Stimulated activated CD4-positive, alpha-beta T cell treated with anti-CD3 and anti-CD28 coated beads, TNF-alpha, amount 100 ng/mL, for 24 hours (primary cell): ENCODE data around the gene CLASRP.
"Not testable (repeated sequence)": the region's sequence is repeated elsewhere in the genome, so short reads cannot be mapped to it uniquely, and the experiment has no call there.

ENCODE experiments used
- DNase-seq, 3 experiments: peaks; one replicate each; pipeline ENCODE4 v3.0.0-alpha.2; 2020; ENCODE audit warnings: low read depth in 3 of 3

Gene CLASRP

GRCh38 chr19:45038931-45039893, at the start of gene CLASRP:
TSS of gene CLASRP (plus strand) at chr19:45039045. CDS start at chr19:45040213, 1,168 bp downstream.
- DNase-seq: peak; percentile 79 to 87 (median 79)

GRCh38 chr19:44990459-44990858, 48.4 kb upstream of the CLASRP start:
- DNase-seq: no peak

- no peak for DNase-seq
These were observed 47.9 kb upstream of the CLASRP start for GRCh38 chr19:44990966-44991365.

- DNase-seq: no peak
These were observed 46.3 kb upstream of the CLASRP start for GRCh38 chr19:44992336-44993163.

- DNase-seq: no peak
These were observed 45.3 kb upstream of the CLASRP start for GRCh38 chr19:44993526-44993925.

GRCh38 chr19:44993926-44994537, 44.8 kb upstream of the CLASRP start:
- no peak for DNase-seq

- DNase-seq: no peak
These were observed 40.8 kb upstream of the CLASRP start for GRCh38 chr19:44998025-44998424.

- not testable (repeated sequence) for DNase-seq
These were observed 39.5 kb upstream of the CLASRP start for GRCh38 chr19:44999131-44999925.

GRCh38 chr19:45000665-45001064, 38.2 kb upstream of the CLASRP start:
- not testable (repeated sequence) for DNase-seq

GRCh38 chr19:45001087-45001739, 37.6 kb upstream of the CLASRP start, which contains the start of gene RELB:
TSS of gene RELB (plus strand) at chr19:45001464. CDS start at chr19:45001580, 116 bp downstream.
- peak; percentile 92 to 95 (median 94) for DNase-seq

GRCh38 chr19:45003485-45003884, 35.4 kb upstream of the CLASRP start:
- no peak for DNase-seq

GRCh38 chr19:45005787-45006186, 33.1 kb upstream of the CLASRP start:
- DNase-seq: no peak

- no peak for DNase-seq
These were observed 30.3 kb upstream of the CLASRP start for GRCh38 chr19:45008552-45008951.

GRCh38 chr19:45009625-45010255, 29.1 kb upstream of the CLASRP start:
- DNase-seq: no peak

GRCh38 chr19:45010306-45010705, 28.5 kb upstream of the CLASRP start:
- no peak for DNase-seq

- no peak for DNase-seq
These were observed 26.9 kb upstream of the CLASRP start for GRCh38 chr19:45011959-45012358.

GRCh38 chr19:45016388-45017314, 22.2 kb upstream of the CLASRP start:
- peak; percentile 31 to 60 (median 52) for DNase-seq

- DNase-seq: no peak
These were observed 19.7 kb upstream of the CLASRP start for GRCh38 chr19:45019187-45019586.

- no peak for DNase-seq
These were observed 18.8 kb upstream of the CLASRP start for GRCh38 chr19:45020071-45020470.
